Thoracic aorta (tissue), 2 donors: Measurements from ENCODE around the gene P2RY13. TPM values are rescaled to one million over a fixed set of nuclear protein-coding genes. Genes with fewer than 3 reads are reported as not detected.

Experiments
- ATAC-seq: fragments of 150-250 bp; one replicate; pipeline ENCODE4 v1.8.0; 2017; ENCODE audit warnings: low read depth; ENCODE audit not compliant: insufficient number of reproducible peaks, low FRiP score
- DNase-seq: peaks from one replicate; pipeline ENCODE4 v3.0.0-alpha.2; 2020; ENCODE audit warnings: low spot score
- H3K27ac ChIP-seq, 2 donors: fragments of 200-600 bp; sonication (generic); 1 replicate in 1 of 2; 2 replicates in 1 of 2; pipeline ENCODE4 v1.5.1; 2016; ENCODE audit warnings: mild to moderate bottlenecking in 2 of 2, moderate library complexity in 2 of 2
- H3K27me3 ChIP-seq: fragments of 200-600 bp; sonication (generic); replicated peaks from 2 replicates; pipeline ENCODE4 v1.6.0; 2016; ENCODE audit warnings: mild to moderate bottlenecking; ENCODE audit not compliant: insufficient read depth
- H3K36me3 ChIP-seq: fragments of 200-600 bp; sonication (generic); one replicate; pipeline ENCODE4 v1.5.1; 2016
- H3K4me1 ChIP-seq, 2 donors: fragments of 200-600 bp; sonication (generic); 1 replicate in 1 of 2; 2 replicates in 1 of 2; pipeline versions ENCODE4 v1.5.1 to v1.6.0; 2016; ENCODE audit warnings: low read depth in 2 of 2, mild to moderate bottlenecking in 1 of 2; ENCODE audit not compliant: control insufficient read depth in 1 of 2
- H3K4me3 ChIP-seq: fragments of 200-600 bp; sonication (generic); 2 replicates; pipeline ENCODE4 v1.5.1; 2016; ENCODE audit warnings: mild to moderate bottlenecking
- H3K9me3 ChIP-seq: fragments of 200-600 bp; sonication (generic); 2 replicates; pipeline ENCODE4 v1.5.1; 2016
- CTCF ChIP-seq: fragments of 200-600 bp; sonication (generic); IDR thresholded peaks from one replicate; pipeline ENCODE4 v1.5.1; 2019; ENCODE audit warnings: antibody characterized with exemption
- total RNA-seq, 2 donors: library from RNA; depleted of rRNA; stranded (reverse); fragments of >200 nt; gene quantifications; one replicate each; pipeline versions ENCODE4 v1.1.0 to v1.2.3, GENCODE V29; 2016

Gene P2RY13
- total RNA-seq, 2 donors from 2014 or later, result 1.4 to 3.0 TPM

- Histone ChIP-seq H3K27ac (no peak overlapping the region), H3K4me1 (no peaks in the 10 kb centered on the region), H3K36me3 (no peaks in the 10 kb centered on the region), H3K4me3 (no peak overlapping the region), H3K9me3 (no peaks in the 10 kb centered on the region), H3K27me3 (no peaks in the 10 kb centered on the region)
- DNase-seq, result no peak
- no peak for TF ChIP-seq CTCF
- no peak for ATAC-seq
Measured at GRCh38 chr3:151276687-151277042, 52.7 kb downstream of the P2RY13 start.

Other genes starting within 250 kb of the P2RY13 start
- gene MED12L, start 243.9 kb downstream of the P2RY13 start, total RNA-seq, result 1 to 10 TPM in 1 of 2 donors, under 1 TPM in 1; 0.27 to 2.0 TPM
- 1 to 10 TPM in 1 of 2 donors, not detected in 1; 7.0 TPM for gene GPR171, start 126.3 kb downstream of the P2RY13 start, total RNA-seq
- gene P2RY14, start 51.0 kb downstream of the P2RY13 start, total RNA-seq, result 1 to 10 TPM; 2.5 to 4.3 TPM
- not detected for gene GPR87, start 12.7 kb downstream of the P2RY13 start, total RNA-seq
- 10 to 100 TPM in 1 of 2 donors, 1 to 10 TPM in 1; 2.2 to 10.7 TPM for gene P2RY12, start 55.2 kb upstream of the P2RY13 start, total RNA-seq
- 10 to 100 TPM in 1 of 2 donors, 1 to 10 TPM in 1; 5.3 to 34.6 TPM for gene IGSF10, start 131.5 kb upstream of the P2RY13 start, total RNA-seq